WTC11 (cell line): ENCODE measurements around the gene TERC. TPM values are rescaled to one million over a fixed set of nuclear protein-coding genes. Genes with fewer than 3 reads are reported as not detected.

Experiments used
- ATAC-seq: fragments of 200-7000 bp; cut with Tn5 transposase; 2 replicates; pipeline ENCODE4 v1.10.0; 2021; ENCODE audit warnings: mild to moderate bottlenecking, moderate library complexity
- CTCF ChIA-PET: fragments of 300-600 bp; sonication (Branson Sonifier 250); formaldehyde crosslinking; loops from one replicate; lab custom pipeline; 2021; ENCODE audit warnings: antibody characterized with exemption; lab: Charles Lee
- POLR2A ChIA-PET: fragments of 350-600 bp; sonication (Branson Sonifier 250); formaldehyde crosslinking; loops from one replicate; lab custom pipeline; 2021; ENCODE audit warnings: antibody characterized with exemption; lab: Charles Lee
- DNase-seq: peaks from one replicate; pipeline ENCODE4 v3.0.0; 2021; ENCODE audit warnings: low spot score
- H3K27ac Mint-ChIP-seq: 2 replicates; pipeline ENCODE4 v1.8.0; 2021; ENCODE audit warnings: mixed read lengths
- H3K27me3 Mint-ChIP-seq: 2 replicates; pipeline ENCODE4 v1.8.0; 2021; ENCODE audit warnings: low read depth, mild to moderate bottlenecking, moderate library complexity, mixed read lengths
- H3K36me3 Mint-ChIP-seq: 2 replicates; pipeline ENCODE4 v1.8.0; 2021; ENCODE audit warnings: mixed read lengths
- H3K4me1 Mint-ChIP-seq: 2 replicates; pipeline ENCODE4 v1.8.0; 2022; ENCODE audit warnings: mixed read lengths
- H3K4me3 Mint-ChIP-seq: 2 replicates; pipeline ENCODE4 v1.8.0; 2021; ENCODE audit warnings: mild to moderate bottlenecking, moderate library complexity, mixed read lengths
- H3K9me3 Mint-ChIP-seq: 2 replicates; pipeline ENCODE4 v1.8.0; 2021; ENCODE audit warnings: mixed read lengths
- ARID4B ChIP-seq: sonication (generic); formaldehyde crosslinking; IDR thresholded peaks from 2 replicates; pipeline ENCODE4 v1.8.0; 2023; ENCODE audit warnings: missing genetic modification reagents, mild to moderate bottlenecking, borderline replicate concordance
- ERG ChIP-seq: fragments of 250-450 bp; sonication (Bioruptor Pico); IDR thresholded peaks from 2 replicates; pipeline ENCODE4 v1.8.0; 2021; ENCODE audit warnings: mild to moderate bottlenecking
- ETV6 ChIP-seq: sonication (generic); formaldehyde crosslinking; IDR thresholded peaks from 2 replicates; pipeline ENCODE4 v1.8.1; 2022; ENCODE audit warnings: mild to moderate bottlenecking, missing genetic modification reagents
- FOXJ3 ChIP-seq: sonication (generic); formaldehyde crosslinking; IDR thresholded peaks from 2 replicates; pipeline ENCODE4 v1.9.0; 2021; ENCODE audit warnings: missing genetic modification reagents, mild to moderate bottlenecking, borderline replicate concordance
- GTF2I ChIP-seq: fragments of 250-450 bp; sonication (Bioruptor Pico); conservative IDR thresholded peaks from 2 replicates; pipeline ENCODE4 v1.4.0; 2021; ENCODE audit warnings: mild to moderate bottlenecking
- HMGA2 ChIP-seq: fragments of 250-450 bp; sonication (Bioruptor Pico); IDR thresholded peaks from 2 replicates; pipeline ENCODE4 v1.4.0; 2021; ENCODE audit warnings: mild to moderate bottlenecking, moderate library complexity
- JAZF1 ChIP-seq: fragments of 250-450 bp; sonication (Bioruptor Pico); IDR thresholded peaks from 2 replicates; pipeline ENCODE4 v1.9.0; 2021; ENCODE audit warnings: moderate library complexity, mild to moderate bottlenecking, inconsistent platforms
- JUN ChIP-seq: sonication (generic); formaldehyde crosslinking; IDR thresholded peaks from 2 replicates; pipeline ENCODE4 v1.8.0; 2023; ENCODE audit warnings: mild to moderate bottlenecking, missing genetic modification reagents
- PREB ChIP-seq: sonication (generic); formaldehyde crosslinking; IDR thresholded peaks from 2 replicates; pipeline ENCODE4 v1.8.1; 2022; ENCODE audit warnings: mild to moderate bottlenecking, missing genetic modification reagents, moderate library complexity, borderline replicate concordance
- PRRX2 ChIP-seq: fragments of 250-450 bp; sonication (Bioruptor Pico); IDR thresholded peaks from 2 replicates; pipeline ENCODE4 v1.8.0; 2021; ENCODE audit warnings: mild to moderate bottlenecking
- RORB ChIP-seq: fragments of 250-450 bp; sonication (Bioruptor Pico); IDR thresholded peaks from 2 replicates; pipeline ENCODE4 v1.9.0; 2021; ENCODE audit warnings: mild to moderate bottlenecking
- TEAD1 ChIP-seq: sonication (generic); formaldehyde crosslinking; IDR thresholded peaks from 2 replicates; pipeline ENCODE4 v1.8.0; 2022; ENCODE audit warnings: mild to moderate bottlenecking, missing genetic modification reagents
- TP53 ChIP-seq: sonication (generic); formaldehyde crosslinking; IDR thresholded peaks from 2 replicates; pipeline ENCODE4 v1.8.1; 2023; ENCODE audit warnings: mild to moderate bottlenecking, missing genetic modification reagents
- USF2 ChIP-seq: sonication (generic); formaldehyde crosslinking; IDR thresholded peaks from 2 replicates; pipeline ENCODE4 v1.8.1; 2023; ENCODE audit warnings: mild to moderate bottlenecking, missing genetic modification reagents, moderate library complexity
- ZBTB21 ChIP-seq: sonication (generic); formaldehyde crosslinking; IDR thresholded peaks from 2 replicates; pipeline ENCODE4 v1.8.1; 2023; ENCODE audit warnings: mild to moderate bottlenecking, missing genetic modification reagents, borderline replicate concordance
- ZBTB43 ChIP-seq: sonication (generic); formaldehyde crosslinking; IDR thresholded peaks from 2 replicates; pipeline ENCODE4 v1.8.1; 2023; ENCODE audit warnings: mild to moderate bottlenecking, missing genetic modification reagents
- ZNF138 ChIP-seq: sonication (generic); formaldehyde crosslinking; conservative IDR thresholded peaks from 2 replicates; pipeline ENCODE4 v1.8.1; 2022; ENCODE audit warnings: mild to moderate bottlenecking, moderate library complexity, missing genetic modification reagents
- ZNF317 ChIP-seq: sonication (generic); formaldehyde crosslinking; IDR thresholded peaks from 2 replicates; pipeline ENCODE4 v1.8.1; 2023; ENCODE audit warnings: low read depth, mild to moderate bottlenecking, moderate library complexity, missing genetic modification reagents, borderline replicate concordance
- total RNA-seq: library from RNA; stranded (reverse); gene quantifications from 3 replicates; pipeline ENCODE4 v1.2.3, GENCODE V29; 2021
- TF ChIP-seq, protein P1 (sequence below): sonication (generic); formaldehyde crosslinking; IDR thresholded peaks from 2 replicates; pipeline ENCODE4 v1.8.0; 2022; ENCODE audit warnings: mild to moderate bottlenecking, missing genetic modification reagents
- TF ChIP-seq, protein P2 (sequence below): sonication (generic); formaldehyde crosslinking; IDR thresholded peaks from 2 replicates; pipeline ENCODE4 v1.8.0; 2022; ENCODE audit warnings: mild to moderate bottlenecking, missing genetic modification reagents

Gene TERC
- total RNA-seq, 1 experiment from 2014 or later = 34.3 TPM

- TF ChIP-seq, protein P1, sequence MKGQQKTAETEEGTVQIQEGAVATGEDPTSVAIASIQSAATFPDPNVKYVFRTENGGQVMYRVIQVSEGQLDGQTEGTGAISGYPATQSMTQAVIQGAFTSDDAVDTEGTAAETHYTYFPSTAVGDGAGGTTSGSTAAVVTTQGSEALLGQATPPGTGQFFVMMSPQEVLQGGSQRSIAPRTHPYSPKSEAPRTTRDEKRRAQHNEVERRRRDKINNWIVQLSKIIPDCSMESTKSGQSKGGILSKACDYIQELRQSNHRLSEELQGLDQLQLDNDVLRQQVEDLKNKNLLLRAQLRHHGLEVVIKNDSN (CRISPR knock-in tag) = no peak
- TF ChIP-seq TP53 (CRISPR knock-in tag) (no peak), ZNF317 (CRISPR knock-in tag) (0 out of 2 replicates have a peak, but pooled peaks have one; percentile 4), RORB (CRISPR knock-in tag) (no peak), ERG (CRISPR knock-in tag) (peak; percentile 87), ZBTB21 (CRISPR knock-in tag) (no peak), HMGA2 (CRISPR knock-in tag) (no peak), ZBTB43 (no peak), GTF2I (CRISPR knock-in tag) (no peak), USF2 (CRISPR knock-in tag) (no peak), ZNF138 (CRISPR knock-in tag) (no peak)
- TF ChIP-seq, protein P2, sequence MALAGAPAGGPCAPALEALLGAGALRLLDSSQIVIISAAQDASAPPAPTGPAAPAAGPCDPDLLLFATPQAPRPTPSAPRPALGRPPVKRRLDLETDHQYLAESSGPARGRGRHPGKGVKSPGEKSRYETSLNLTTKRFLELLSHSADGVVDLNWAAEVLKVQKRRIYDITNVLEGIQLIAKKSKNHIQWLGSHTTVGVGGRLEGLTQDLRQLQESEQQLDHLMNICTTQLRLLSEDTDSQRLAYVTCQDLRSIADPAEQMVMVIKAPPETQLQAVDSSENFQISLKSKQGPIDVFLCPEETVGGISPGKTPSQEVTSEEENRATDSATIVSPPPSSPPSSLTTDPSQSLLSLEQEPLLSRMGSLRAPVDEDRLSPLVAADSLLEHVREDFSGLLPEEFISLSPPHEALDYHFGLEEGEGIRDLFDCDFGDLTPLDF (CRISPR knock-in tag) = no peak
These were observed at the start of gene TERC (continued) for GRCh38 chr3:169764882-169765612.

- peaks cover 34% of the 10 kb centered on the region for H3K4me1 Mint-ChIP-seq
- H3K27me3 Mint-ChIP-seq = peaks cover 48% of the 10 kb centered on the region
- 0 out of 2 replicates have a peak overlapping the region, but pooled peaks have one; percentile 6 for H3K27ac Mint-ChIP-seq
- H3K4me3 Mint-ChIP-seq = peak overlapping the region; percentile 75
- peak; percentile 71 for DNase-seq
- ChIA-PET CTCF (interaction anchor here (0.5 to 1.4 kb wide), 9 partner anchors 10 to 1529 kb away, joined by 3 to 7 read pairs (median 3); no protein-coding TSS in a partner anchor), POLR2A (no interaction called here)
- ATAC-seq = peak; percentile 55
- peaks cover 16% of the 10 kb centered on the region for H3K9me3 Mint-ChIP-seq
- peaks cover 11% of the 10 kb centered on the region for H3K36me3 Mint-ChIP-seq
- TF ChIP-seq ZNF138 (CRISPR knock-in tag) = no peak
- TF ChIP-seq ARID4B (CRISPR knock-in tag) = 0 out of 2 replicates have a peak, but pooled peaks have one; percentile 28
- TF ChIP-seq TP53 (CRISPR knock-in tag) = no peak
- TF ChIP-seq JUN (CRISPR knock-in tag) = no peak
- TF ChIP-seq TEAD1 (CRISPR knock-in tag) = peak; percentile 60; the same call in 1 of the 2 replicates
- TF ChIP-seq PREB = no peak
- TF ChIP-seq FOXJ3 (CRISPR knock-in tag) = no peak
- TF ChIP-seq ZBTB43 = no peak
- no peak for TF ChIP-seq ETV6
- no peak for TF ChIP-seq PRRX2 (CRISPR knock-in tag)
- TF ChIP-seq USF2 (CRISPR knock-in tag) = peak; percentile 87
- no peak for TF ChIP-seq JAZF1 (CRISPR knock-in tag)
These were observed 49.1 kb upstream of the TERC start for GRCh38 chr3:169813757-169814517.
